SK-N-SH (cell line): ENCODE data around the gene MRNIP.

ENCODE experiments used
- ELF1 ChIP-seq: IDR thresholded peaks from 2 replicates; pipeline ENCODE4 v1.4.0; 2012
- EP300 ChIP-seq, 2 experiments: IDR thresholded peaks; 2 replicates each; pipeline versions ENCODE4 v1.4.0 to v1.6.1; 2012; ENCODE audit warnings: borderline replicate concordance in 1 of 2, low read depth in 1 of 2, low read length in 1 of 2
- EZH2phosphoT487 ChIP-seq: fragments of 200-600 bp; sonication (generic); IDR thresholded peaks from 2 replicates; pipeline ENCODE4 v1.6.1; 2017; ENCODE audit warnings: low read depth, mixed run types, mild to moderate bottlenecking, antibody characterized with exemption, moderate library complexity, borderline replicate concordance
- RAD21 ChIP-seq: IDR thresholded peaks from 2 replicates; pipeline ENCODE4 v1.6.1; 2012; ENCODE audit warnings: mild to moderate bottlenecking, low read length
- SMC3 ChIP-seq: IDR thresholded peaks from 2 replicates; pipeline ENCODE4 v1.6.1; 2012; ENCODE audit warnings: low read depth, low read length, improper control_type of control experiment
- TF ChIP-seq, protein P1 (sequence below): fragments of 200-600 bp; sonication (generic); IDR thresholded peaks from 2 replicates; pipeline ENCODE4 v1.6.1; 2017; ENCODE audit warnings: antibody characterized with exemption, mild to moderate bottlenecking, moderate library complexity
- TF ChIP-seq, protein P2 (sequence below): fragments of 150-350 bp; IDR thresholded peaks from 2 replicates; pipeline ENCODE4 v1.6.1; 2017; ENCODE audit warnings: antibody characterized with exemption, low read length, low read depth, borderline replicate concordance
- TF ChIP-seq, protein P3 (sequence below): IDR thresholded peaks from 2 replicates; pipeline ENCODE4 v1.6.1; 2012; ENCODE audit warnings: mild to moderate bottlenecking, low read depth, low read length, moderate library complexity

DNA sequence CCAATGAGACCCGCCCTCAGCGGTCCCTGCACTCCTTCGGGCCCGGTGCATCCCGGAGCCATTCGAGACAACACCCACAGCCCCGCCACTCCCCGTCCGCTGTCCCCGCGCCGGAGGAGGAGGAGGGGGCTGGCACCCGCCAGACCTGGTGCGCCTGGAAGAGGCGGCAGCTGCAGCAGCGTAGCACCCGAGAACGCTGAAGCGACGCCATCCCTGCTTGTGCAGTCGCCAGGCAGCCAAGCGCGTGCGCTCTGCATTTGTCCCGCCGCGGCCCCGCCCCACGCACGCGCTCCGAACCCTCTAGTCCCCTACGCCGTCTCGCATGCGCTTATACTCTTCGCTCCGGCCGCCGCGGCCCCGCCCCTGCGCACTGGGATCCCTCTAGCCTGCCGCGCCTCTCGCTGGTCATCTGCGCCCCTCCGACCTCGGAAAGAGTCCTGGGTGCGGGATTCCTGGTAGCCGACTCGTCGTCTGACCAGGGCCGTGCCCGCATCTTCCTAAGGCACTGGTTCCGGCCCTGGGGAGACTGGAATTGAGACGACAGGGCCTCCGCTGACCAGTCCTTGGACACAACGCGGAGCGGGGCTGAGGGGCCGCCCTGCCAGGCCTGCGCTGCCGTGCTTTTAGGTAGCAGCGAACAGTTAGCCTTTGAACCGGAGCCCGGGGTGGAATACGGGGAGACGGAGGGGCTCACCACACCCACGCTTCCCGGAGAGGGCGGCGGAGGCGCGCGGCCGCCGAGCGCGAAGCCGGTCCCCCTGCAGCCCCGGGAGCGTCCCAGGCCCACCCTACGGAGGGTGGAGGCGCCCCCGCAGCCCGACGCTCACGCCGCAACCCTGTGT, at the start of gene MRNIP:
- TF ChIP-seq, protein P1, sequence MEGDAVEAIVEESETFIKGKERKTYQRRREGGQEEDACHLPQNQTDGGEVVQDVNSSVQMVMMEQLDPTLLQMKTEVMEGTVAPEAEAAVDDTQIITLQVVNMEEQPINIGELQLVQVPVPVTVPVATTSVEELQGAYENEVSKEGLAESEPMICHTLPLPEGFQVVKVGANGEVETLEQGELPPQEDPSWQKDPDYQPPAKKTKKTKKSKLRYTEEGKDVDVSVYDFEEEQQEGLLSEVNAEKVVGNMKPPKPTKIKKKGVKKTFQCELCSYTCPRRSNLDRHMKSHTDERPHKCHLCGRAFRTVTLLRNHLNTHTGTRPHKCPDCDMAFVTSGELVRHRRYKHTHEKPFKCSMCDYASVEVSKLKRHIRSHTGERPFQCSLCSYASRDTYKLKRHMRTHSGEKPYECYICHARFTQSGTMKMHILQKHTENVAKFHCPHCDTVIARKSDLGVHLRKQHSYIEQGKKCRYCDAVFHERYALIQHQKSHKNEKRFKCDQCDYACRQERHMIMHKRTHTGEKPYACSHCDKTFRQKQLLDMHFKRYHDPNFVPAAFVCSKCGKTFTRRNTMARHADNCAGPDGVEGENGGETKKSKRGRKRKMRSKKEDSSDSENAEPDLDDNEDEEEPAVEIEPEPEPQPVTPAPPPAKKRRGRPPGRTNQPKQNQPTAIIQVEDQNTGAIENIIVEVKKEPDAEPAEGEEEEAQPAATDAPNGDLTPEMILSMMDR = no peak; the same call in 1 of the 2 replicates
- TF ChIP-seq SMC3 (no peak), ELF1 (no peak), RAD21 (no peak; the same call in 1 of the 2 replicates), EZH2phosphoT487 (no peak), EP300 (IDR thresholded peaks at IDR 0.05; ENCODE audit: borderline replicate concordance in 1 of 2, low read depth in 1 of 2, low read length in 1 of 2) (no peak)
- TF ChIP-seq, protein P2, sequence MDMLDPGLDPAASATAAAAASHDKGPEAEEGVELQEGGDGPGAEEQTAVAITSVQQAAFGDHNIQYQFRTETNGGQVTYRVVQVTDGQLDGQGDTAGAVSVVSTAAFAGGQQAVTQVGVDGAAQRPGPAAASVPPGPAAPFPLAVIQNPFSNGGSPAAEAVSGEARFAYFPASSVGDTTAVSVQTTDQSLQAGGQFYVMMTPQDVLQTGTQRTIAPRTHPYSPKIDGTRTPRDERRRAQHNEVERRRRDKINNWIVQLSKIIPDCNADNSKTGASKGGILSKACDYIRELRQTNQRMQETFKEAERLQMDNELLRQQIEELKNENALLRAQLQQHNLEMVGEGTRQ = no peak
- TF ChIP-seq, protein P3, sequence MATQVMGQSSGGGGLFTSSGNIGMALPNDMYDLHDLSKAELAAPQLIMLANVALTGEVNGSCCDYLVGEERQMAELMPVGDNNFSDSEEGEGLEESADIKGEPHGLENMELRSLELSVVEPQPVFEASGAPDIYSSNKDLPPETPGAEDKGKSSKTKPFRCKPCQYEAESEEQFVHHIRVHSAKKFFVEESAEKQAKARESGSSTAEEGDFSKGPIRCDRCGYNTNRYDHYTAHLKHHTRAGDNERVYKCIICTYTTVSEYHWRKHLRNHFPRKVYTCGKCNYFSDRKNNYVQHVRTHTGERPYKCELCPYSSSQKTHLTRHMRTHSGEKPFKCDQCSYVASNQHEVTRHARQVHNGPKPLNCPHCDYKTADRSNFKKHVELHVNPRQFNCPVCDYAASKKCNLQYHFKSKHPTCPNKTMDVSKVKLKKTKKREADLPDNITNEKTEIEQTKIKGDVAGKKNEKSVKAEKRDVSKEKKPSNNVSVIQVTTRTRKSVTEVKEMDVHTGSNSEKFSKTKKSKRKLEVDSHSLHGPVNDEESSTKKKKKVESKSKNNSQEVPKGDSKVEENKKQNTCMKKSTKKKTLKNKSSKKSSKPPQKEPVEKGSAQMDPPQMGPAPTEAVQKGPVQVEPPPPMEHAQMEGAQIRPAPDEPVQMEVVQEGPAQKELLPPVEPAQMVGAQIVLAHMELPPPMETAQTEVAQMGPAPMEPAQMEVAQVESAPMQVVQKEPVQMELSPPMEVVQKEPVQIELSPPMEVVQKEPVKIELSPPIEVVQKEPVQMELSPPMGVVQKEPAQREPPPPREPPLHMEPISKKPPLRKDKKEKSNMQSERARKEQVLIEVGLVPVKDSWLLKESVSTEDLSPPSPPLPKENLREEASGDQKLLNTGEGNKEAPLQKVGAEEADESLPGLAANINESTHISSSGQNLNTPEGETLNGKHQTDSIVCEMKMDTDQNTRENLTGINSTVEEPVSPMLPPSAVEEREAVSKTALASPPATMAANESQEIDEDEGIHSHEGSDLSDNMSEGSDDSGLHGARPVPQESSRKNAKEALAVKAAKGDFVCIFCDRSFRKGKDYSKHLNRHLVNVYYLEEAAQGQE = no peak
